PC-9 (cell line): ENCODE measurements around the gene MYH4. TPM values are rescaled to one million over a fixed set of nuclear protein-coding genes. Genes with fewer than 3 reads are reported as not detected.

Experiments
- BruUV-seq: library from RNA; stranded (reverse); fragments of 400-500 nt; replicated peaks from 2 replicates; lab custom pipeline; 2021; lab: Mats Ljungman, UMichigan
- CTCF ChIA-PET: fragments of 300-600 bp; sonication (Branson Sonifier 250); formaldehyde crosslinking; loops from one replicate; lab custom pipeline; 2022; ENCODE audit warnings: antibody characterized with exemption; lab: Charles Lee
- POLR2A ChIA-PET: fragments of 300-600 bp; sonication (Branson Sonifier 250); formaldehyde crosslinking; loops from one replicate; lab custom pipeline; 2022; ENCODE audit warnings: antibody characterized with exemption; ENCODE audit not compliant: unreplicated experiment; lab: Charles Lee
- DNase-seq, 2 experiments: peaks; one replicate each; pipeline versions ENCODE4 v3.0.0 to v3.0.0-alpha.2; 2015 to 2022; ENCODE audit warnings: mixed read lengths in 1 of 2
- H2AFZ ChIP-seq: fragments of 200-600 bp; sonication (generic); 2 replicates; pipeline ENCODE4 v1.8.1; 2017; ENCODE audit warnings: antibody characterized with exemption
- H3F3A ChIP-seq: fragments of 200-600 bp; sonication (generic); 2 replicates; pipeline ENCODE4 v1.8.1; 2017; ENCODE audit warnings: antibody characterized with exemption, mild to moderate bottlenecking, low read depth; ENCODE audit not compliant: insufficient read depth
- H3K27ac ChIP-seq: fragments of 200-600 bp; sonication (generic); 2 replicates; pipeline ENCODE4 v1.6.1; 2016; ENCODE audit warnings: mixed run types
- H3K27me3 ChIP-seq: fragments of 200-600 bp; sonication (generic); 2 replicates; pipeline ENCODE4 v1.6.1; 2016; ENCODE audit warnings: low read depth, mixed run types; ENCODE audit not compliant: insufficient read depth
- H3K36me3 ChIP-seq: fragments of 200-600 bp; sonication (generic); 2 replicates; pipeline ENCODE4 v1.6.1; 2016; ENCODE audit warnings: low read depth, mixed run types
- H3K4me1 ChIP-seq: fragments of 200-600 bp; sonication (generic); replicated peaks from 2 replicates; pipeline ENCODE4 v1.6.1; 2016; ENCODE audit warnings: mixed run types; ENCODE audit not compliant: insufficient read depth
- H3K4me2 ChIP-seq: fragments of 200-600 bp; sonication (generic); 2 replicates; pipeline ENCODE4 v1.6.1; 2017; ENCODE audit warnings: mixed run types
- H3K4me3 ChIP-seq: fragments of 200-600 bp; sonication (generic); 2 replicates; pipeline ENCODE4 v1.6.1; 2016; ENCODE audit warnings: mixed run types
- H3K79me2 ChIP-seq: fragments of 200-600 bp; sonication (generic); 2 replicates; pipeline ENCODE4 v1.6.1; 2017; ENCODE audit warnings: low read depth, mixed run types
- H3K9me2 ChIP-seq: fragments of 200-600 bp; sonication (generic); 2 replicates; pipeline ENCODE4 v1.8.1; 2017; ENCODE audit warnings: mild to moderate bottlenecking; ENCODE audit not compliant: insufficient read depth
- H3K9me3 ChIP-seq: fragments of 200-600 bp; sonication (generic); 2 replicates; pipeline ENCODE4 v1.8.1; 2016; ENCODE audit warnings: low read depth; ENCODE audit not compliant: insufficient read depth
- H4K20me1 ChIP-seq: fragments of 200-600 bp; sonication (generic); 2 replicates; pipeline ENCODE4 v1.8.1; 2017; ENCODE audit not compliant: insufficient read depth
- CTCF ChIP-seq: fragments of 200-600 bp; sonication (generic); conservative IDR thresholded peaks from 2 replicates; pipeline ENCODE4 v1.6.1; 2017; ENCODE audit warnings: mixed run types, antibody characterized with exemption, mild to moderate bottlenecking, moderate library complexity
- EZH2 ChIP-seq: fragments of 200-600 bp; sonication (generic); IDR thresholded peaks from 2 replicates; pipeline ENCODE4 v1.8.0; 2017; ENCODE audit warnings: antibody characterized with exemption, low read depth
- intact Hi-C: fragments of 100-400 bp; cut with micrococcal nuclease; formaldehyde crosslinking; loops from one replicate; pipeline ENCODE4 v1.10.0; 2022; ENCODE audit not compliant: unreplicated experiment
- total RNA-seq: library from RNA; stranded (reverse); gene quantifications from 2 replicates; pipeline ENCODE4 v1.2.3, GENCODE V29; 2021

Gene MYH4
- total RNA-seq, 1 experiment from 2014 or later: not detected

- intact Hi-C loops: no loop called here
- H2AFZ ChIP-seq: no peak overlapping the region
- no peaks in the 10 kb centered on the region for H3F3A ChIP-seq
- no peak overlapping the region for H3K27ac ChIP-seq
- no peaks in the 10 kb centered on the region for H3K9me2 ChIP-seq
- no peak overlapping the region for H3K4me2 ChIP-seq
- no peak for DNase-seq
- no peaks in the 10 kb centered on the region for H4K20me1 ChIP-seq
- H3K4me1 ChIP-seq: no peaks in the 10 kb centered on the region
- H3K27me3 ChIP-seq: peaks cover 19% of the 10 kb centered on the region
- H3K36me3 ChIP-seq: no peaks in the 10 kb centered on the region
- no TSS peak for BruUV-seq
- H3K79me2 ChIP-seq: no peaks in the 10 kb centered on the region
- no peak for TF ChIP-seq EZH2
- no peak for TF ChIP-seq CTCF
- H3K9me3 ChIP-seq: no peaks in the 10 kb centered on the region
- ChIA-PET CTCF (no interaction called here), POLR2A (no interaction called here)
- no peak overlapping the region for H3K4me3 ChIP-seq
These were observed 30.6 kb upstream of the MYH4 start for GRCh38 chr17:10499950-10500349.

GRCh38 chr17:10492004-10492403 lies 22.6 kb upstream of the MYH4 start:
- CTCF ChIA-PET: no interaction called here
- Histone ChIP-seq H3K27me3 (0 out of 2 replicates have a peak, but pooled peaks cover 7% of the 10 kb centered on the region), H3K36me3 (no peaks in the 10 kb centered on the region), H2AFZ (no peak overlapping the region), H3K4me3 (no peak overlapping the region), H4K20me1 (no peaks in the 10 kb centered on the region), H3K9me3 (no peaks in the 10 kb centered on the region), H3K4me2 (no peak overlapping the region), H3K27ac (no peak overlapping the region), H3K4me1 (no peaks in the 10 kb centered on the region), H3F3A (no peaks in the 10 kb centered on the region), H3K9me2 (no peaks in the 10 kb centered on the region), H3K79me2 (no peaks in the 10 kb centered on the region)
- intact Hi-C loops: no loop called here
- TF ChIP-seq EZH2: no peak
- no peak for TF ChIP-seq CTCF
- BruUV-seq: no TSS peak
- POLR2A ChIA-PET: no interaction called here
- DNase-seq: no peak

- Histone ChIP-seq H2AFZ (no peak overlapping the region), H3K79me2 (no peaks in the 10 kb centered on the region), H3K27ac (no peak overlapping the region), H3K36me3 (no peaks in the 10 kb centered on the region), H3K4me1 (no peaks in the 10 kb centered on the region), H3K4me3 (no peak overlapping the region), H3F3A (no peaks in the 10 kb centered on the region), H3K9me3 (no peaks in the 10 kb centered on the region), H3K9me2 (no peaks in the 10 kb centered on the region), H3K4me2 (no peak overlapping the region), H3K27me3 (no peaks in the 10 kb centered on the region), H4K20me1 (no peaks in the 10 kb centered on the region)
- CTCF ChIA-PET: no interaction called here
- BruUV-seq: no TSS peak
- TF ChIP-seq EZH2 (no peak), CTCF (no peak)
- POLR2A ChIA-PET: no interaction called here
- intact Hi-C loops: no loop called here
- no peak for DNase-seq
These were observed 12.9 kb upstream of the MYH4 start for GRCh38 chr17:10482252-10482651.
